Activated CD4-positive, CD25-positive, alpha-beta regulatory T cell treated with anti-CD3 and anti-CD28 coated beads, Interleukin-2, amount 50 U/mL, for 72 hours (primary cell): ENCODE data around the gene TTC27.
"Not testable (repeated sequence)": the region's sequence is repeated elsewhere in the genome, so short reads cannot be mapped to it uniquely, and the experiment has no call there.

Experiments used
- DNase-seq: peaks from one replicate; pipeline ENCODE4 v3.0.0; 2021

Gene TTC27

DNA sequence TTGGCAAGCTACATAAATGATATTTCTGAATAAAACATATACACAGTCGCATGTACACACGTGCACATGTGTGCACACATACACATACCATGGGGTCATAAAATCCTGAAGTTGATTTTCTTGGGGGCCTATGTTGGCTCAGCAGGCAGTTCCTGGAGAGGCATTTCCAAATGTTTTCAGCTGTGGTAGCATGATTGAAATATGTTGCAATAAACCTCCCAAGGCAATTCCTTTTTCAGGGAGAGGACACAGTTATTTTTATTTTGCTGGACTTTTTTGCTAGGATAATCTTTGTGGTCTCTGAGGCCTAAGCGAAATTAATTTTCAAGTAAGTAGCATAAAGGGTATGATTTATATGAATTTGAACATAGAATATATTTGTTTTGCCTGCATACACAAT, 192.2 kb downstream of the TTC27 start:
- DNase-seq, result no peak

- DNase-seq, result no peak
These were observed 192.9 kb downstream of the TTC27 start for GRCh38 chr2:32820701-32821100.

- no peak for DNase-seq
These were observed 196.4 kb downstream of the TTC27 start for GRCh38 chr2:32824070-32824809.

GRCh38 chr2:32825291-32825712, 197.5 kb downstream of the TTC27 start:
- no peak for DNase-seq

- no peak for DNase-seq
These were observed 202.3 kb downstream of the TTC27 start for GRCh38 chr2:32830196-32830595.

DNA sequence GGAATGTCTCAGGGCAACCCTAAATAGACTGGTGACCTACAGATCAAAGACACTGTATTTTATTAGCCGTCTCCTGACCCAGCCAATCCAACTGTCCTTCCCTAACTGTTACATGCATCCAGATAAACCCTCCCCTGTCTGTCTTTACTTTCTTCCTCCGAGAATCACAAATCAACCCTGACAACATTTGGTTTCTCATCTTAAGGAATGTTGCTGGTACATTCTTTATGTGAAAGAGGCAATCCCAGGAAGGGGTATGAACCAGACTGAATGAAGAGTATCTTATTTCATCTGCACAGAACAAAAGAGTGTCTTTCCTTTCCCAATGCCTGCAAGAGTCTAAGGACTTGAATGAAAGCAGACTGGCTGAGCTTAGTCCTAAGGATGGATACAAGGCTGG, 205.0 kb downstream of the TTC27 start:
- no peak for DNase-seq

GRCh38 chr2:32833709-32834108, 205.9 kb downstream of the TTC27 start:
- no peak for DNase-seq

DNA sequence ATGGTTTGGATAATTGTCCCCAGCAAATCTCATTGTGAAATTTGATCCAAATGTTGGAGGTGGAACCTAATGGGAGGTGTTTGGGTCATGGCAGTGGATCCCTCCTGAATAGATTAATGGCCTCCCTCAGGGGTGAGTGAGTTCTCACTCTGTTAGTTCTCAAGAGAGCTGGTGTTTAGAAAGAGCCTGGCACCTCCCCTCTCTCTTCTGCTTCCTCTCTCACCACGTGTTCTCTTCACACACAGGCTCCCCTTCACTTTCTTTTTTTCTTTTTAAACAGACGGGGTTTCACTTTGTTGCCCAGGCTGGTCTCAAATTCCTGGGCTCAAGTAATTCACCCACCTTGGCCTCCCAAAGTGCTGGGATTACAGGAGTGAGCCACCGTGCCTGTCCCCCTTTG, 207.3 kb downstream of the TTC27 start:
- no peak for DNase-seq

GRCh38 chr2:32836933-32837332, 209.1 kb downstream of the TTC27 start:
- no peak for DNase-seq

- no peak for DNase-seq
These were observed 210.6 kb downstream of the TTC27 start for GRCh38 chr2:32838418-32838817.

DNA sequence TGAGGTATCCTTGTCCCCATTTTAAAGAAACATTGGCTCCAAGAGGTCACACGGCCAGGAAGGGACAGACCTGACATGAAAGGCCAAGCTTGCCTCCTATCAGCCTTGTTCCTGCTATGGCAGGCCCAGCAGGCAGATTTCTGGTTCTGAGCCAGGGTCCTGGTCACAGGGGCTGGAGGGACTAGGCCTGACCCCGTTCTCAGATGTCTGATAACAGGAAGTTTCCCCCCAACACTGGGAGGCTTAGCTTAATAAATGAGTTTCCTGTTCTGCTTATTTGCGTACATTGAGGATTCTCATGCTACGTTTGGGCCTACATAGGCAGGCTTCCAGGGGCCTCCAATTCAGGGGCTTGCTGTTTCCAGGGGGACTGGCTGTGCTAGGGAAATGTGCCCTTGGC, 211.1 kb downstream of the TTC27 start:
- DNase-seq, result no peak

DNA sequence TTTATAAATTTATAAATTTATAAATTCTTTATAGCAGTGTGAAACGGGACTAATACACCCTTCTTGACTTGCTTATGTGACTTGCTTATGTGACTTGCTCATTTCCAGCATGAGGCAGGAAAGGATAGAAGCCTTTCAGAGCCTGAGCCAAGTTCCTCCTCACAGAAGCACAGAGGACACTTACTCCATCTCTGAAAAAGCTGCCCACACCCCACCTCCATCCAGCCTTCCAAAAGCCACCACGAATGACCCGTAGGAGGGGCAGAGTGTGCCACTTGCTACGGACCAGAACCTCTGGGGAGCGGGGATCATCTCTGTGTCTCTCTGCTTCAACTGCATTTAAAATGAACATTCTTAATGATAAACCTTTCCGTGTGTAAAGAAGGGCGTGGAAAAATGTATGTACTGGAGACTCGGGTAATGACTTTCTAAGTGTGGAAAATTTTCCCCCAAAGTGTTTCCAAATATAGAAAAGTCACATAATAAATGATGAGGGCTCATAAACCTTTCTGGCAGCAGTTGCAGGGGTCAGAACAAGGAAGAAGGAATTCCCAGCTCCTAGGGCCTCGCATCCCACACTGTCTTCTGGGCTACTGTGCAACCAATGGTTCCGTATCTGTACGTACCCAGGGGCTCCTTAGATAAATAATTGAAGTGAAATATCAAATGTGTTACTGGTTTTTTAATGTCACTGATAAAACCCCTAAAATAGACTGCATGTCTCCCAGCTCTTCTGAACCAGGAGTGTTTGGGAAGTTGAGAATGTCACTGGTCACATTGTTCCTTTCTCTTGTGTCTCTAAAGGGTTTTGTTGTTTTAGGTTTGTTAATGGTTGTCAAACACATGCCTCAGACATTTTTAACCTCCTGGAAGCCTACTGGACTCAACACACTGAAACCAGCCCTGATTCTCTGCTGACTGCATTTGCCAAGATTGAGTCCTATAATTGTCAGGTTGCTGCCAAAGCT, 214.4 kb downstream of the TTC27 start:
- no peak for DNase-seq

DNA sequence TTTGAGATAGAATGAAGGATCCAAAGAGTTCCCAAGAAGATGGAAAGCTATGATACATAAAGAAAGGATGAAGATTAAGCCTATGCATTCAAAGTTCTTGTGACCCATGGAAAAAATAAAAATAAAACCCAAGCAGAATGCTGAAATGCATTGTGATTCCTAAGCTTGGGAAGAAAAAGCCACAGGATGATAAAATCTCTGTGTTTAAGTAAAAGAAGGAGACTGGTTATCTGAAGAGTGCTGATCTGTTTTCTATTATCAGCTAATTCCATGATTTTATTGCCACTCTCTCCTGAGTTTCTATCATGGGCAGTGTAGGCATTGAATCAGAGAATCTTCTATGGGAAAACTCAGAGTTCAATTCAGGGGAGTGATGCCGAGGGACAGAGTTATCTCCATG, 215.8 kb downstream of the TTC27 start:
- DNase-seq, result no peak

DNA sequence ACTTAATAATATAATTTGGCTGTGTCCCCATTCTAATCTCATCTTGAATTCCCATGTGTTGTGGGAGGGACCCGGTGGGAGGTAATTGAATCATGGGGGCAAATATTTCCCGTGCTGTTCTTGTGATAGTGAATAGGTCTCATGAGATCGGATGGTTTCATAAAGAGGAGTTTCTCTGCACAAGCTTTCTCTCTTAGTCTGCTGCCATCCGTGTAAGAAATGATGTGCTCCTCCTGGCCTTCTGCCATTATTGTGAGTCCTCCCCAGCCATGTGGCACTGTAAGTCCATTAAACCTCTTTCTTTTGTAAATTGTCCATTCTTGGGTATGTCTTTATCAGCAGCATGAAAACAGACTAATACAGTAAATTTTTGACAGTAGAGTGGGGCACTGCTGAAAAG, 216.4 kb downstream of the TTC27 start:
- no peak for DNase-seq

GRCh38 chr2:32846274-32846673, 218.4 kb downstream of the TTC27 start:
- DNase-seq, result not testable (repeated sequence)

- DNase-seq, result no peak
These were observed 219.9 kb downstream of the TTC27 start for GRCh38 chr2:32847734-32848133.

- no peak for DNase-seq
These were observed 221.8 kb downstream of the TTC27 start for GRCh38 chr2:32849456-32850194.

- no peak for DNase-seq
These were observed 224.1 kb downstream of the TTC27 start for GRCh38 chr2:32851777-32852439.

DNA sequence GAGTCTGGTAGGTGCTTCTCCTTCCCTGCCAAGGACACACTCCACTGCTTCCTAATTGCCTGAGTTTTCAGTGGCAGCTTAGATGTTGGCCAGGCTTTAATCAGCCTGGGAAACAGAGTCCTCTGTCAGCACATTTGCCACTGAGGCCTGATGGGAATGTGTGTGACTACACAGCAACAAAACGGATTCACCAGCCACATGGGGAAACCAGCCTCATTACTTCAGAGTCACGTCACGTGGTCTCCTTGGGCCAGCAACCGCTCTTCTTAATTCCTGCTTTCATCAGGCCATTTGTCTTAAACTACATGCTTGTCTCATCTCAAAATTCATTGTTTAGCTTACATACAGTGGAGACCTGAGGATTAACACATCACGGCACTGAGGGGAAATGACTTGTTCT, 225.0 kb downstream of the TTC27 start:
- DNase-seq, result no peak

- no peak for DNase-seq
These were observed 229.0 kb downstream of the TTC27 start for GRCh38 chr2:32856891-32857290.

GRCh38 chr2:32858713-32859112, 230.9 kb downstream of the TTC27 start:
- no peak for DNase-seq

DNA sequence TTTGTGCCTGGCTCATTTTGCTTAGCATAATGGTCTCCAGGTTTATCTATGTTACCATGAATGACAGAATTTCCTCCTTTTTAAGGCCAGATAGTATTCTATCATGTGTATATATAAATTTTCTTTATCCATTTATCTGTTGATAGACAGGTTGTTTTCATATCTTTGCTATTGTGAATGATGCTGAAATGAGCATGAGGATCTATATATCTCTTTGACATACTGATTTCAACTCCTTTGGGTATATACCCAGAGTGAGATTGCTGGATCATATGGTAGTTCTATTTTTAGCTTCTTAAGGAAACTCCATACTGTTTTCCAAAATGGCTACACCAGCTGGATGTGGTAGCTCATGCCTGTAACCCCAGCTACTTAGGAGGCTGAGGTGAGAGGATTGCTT, 232.5 kb downstream of the TTC27 start:
- DNase-seq, result no peak
